SK-N-SH (cell line): Measurements from ENCODE around the gene DNAJC15. TPM values are rescaled to one million over a fixed set of nuclear protein-coding genes. Genes with fewer than 3 reads are reported as not detected.

ENCODE experiments used
- CTCF ChIA-PET: fragments of 300-600, 350-600 bp; formaldehyde crosslinking; extraction: SDS; loops from one replicate; lab custom pipeline; 2021; lab: Yijun Ruan, JAX
- POLR2A ChIA-PET: fragments of 350-600 bp; sonication (Branson Sonifier 250); formaldehyde crosslinking; extraction: SDS; loops from one replicate; lab custom pipeline; 2020; ENCODE audit warnings: antibody characterized with exemption, inconsistent platforms; lab: Yijun Ruan, JAX
- DNase-seq: peaks from one replicate; pipeline ENCODE4 v3.0.0; 2012
- H2AFZ ChIP-seq: fragments of 200-600 bp; sonication (generic); 2 replicates; pipeline ENCODE4 v1.8.1; 2016; ENCODE audit warnings: antibody characterized with exemption, mild to moderate bottlenecking, low read depth
- H3F3A ChIP-seq: fragments of 200-600 bp; sonication (generic); replicated peaks from 2 replicates; pipeline ENCODE3; 2016; ENCODE audit warnings: antibody characterized with exemption, mild to moderate bottlenecking; ENCODE audit not compliant: insufficient read depth
- H3K27ac ChIP-seq, 2 experiments: fragments of 200-500 bp in 1 of 2; fragments of 200-600 bp in 1 of 2; sonication (Bioruptor generic) in 1 of 2; sonication (generic), shearing (Covaris generic) in 1 of 2; 2 replicates each; pipeline versions ENCODE4 v1.5.1 to v1.6.1; 2014 to 2016; ENCODE audit warnings: low read depth in 2 of 2, inconsistent platforms in 1 of 2, low read length in 1 of 2, mild to moderate bottlenecking in 1 of 2, mixed read lengths in 1 of 2
- H3K27me3 ChIP-seq: fragments of 200-600 bp; sonication (generic), shearing (Covaris generic); 2 replicates; pipeline ENCODE4 v1.6.1; 2016; ENCODE audit warnings: mixed run types; ENCODE audit not compliant: insufficient read depth
- H3K36me3 ChIP-seq, 2 experiments: fragments of 200-500 bp in 1 of 2; fragments of 200-600 bp in 1 of 2; sonication (Bioruptor generic) in 1 of 2; sonication (generic) in 1 of 2; replicated peaks in 1 of 2; 2 replicates each; pipeline versions ENCODE3 to v1.5.1; 2014 to 2016; ENCODE audit warnings: low read length in 1 of 2, mild to moderate bottlenecking in 1 of 2; ENCODE audit not compliant: insufficient read depth in 2 of 2, control insufficient read depth in 1 of 2
- H3K4me1 ChIP-seq, 2 experiments: fragments of 200-500 bp in 1 of 2; fragments of 200-600 bp in 1 of 2; sonication (Bioruptor generic) in 1 of 2; sonication (generic), shearing (Covaris generic) in 1 of 2; 2 replicates each; pipeline versions ENCODE4 v1.5.1 to v1.6.1; 2014 to 2016; ENCODE audit warnings: low read depth in 1 of 2, low read length in 1 of 2, mixed run types in 1 of 2; ENCODE audit not compliant: insufficient read depth in 2 of 2, control insufficient read depth in 1 of 2
- H3K4me2 ChIP-seq: fragments of 200-600 bp; sonication (generic), shearing (Covaris generic); 2 replicates; pipeline ENCODE4 v1.6.1; 2017; ENCODE audit warnings: mixed run types
- H3K4me3 ChIP-seq, 2 experiments: fragments of 200-500 bp in 1 of 2; fragments of 200-600 bp in 1 of 2; sonication (Bioruptor generic) in 1 of 2; sonication (generic), shearing (Covaris generic) in 1 of 2; 2 replicates each; pipeline versions ENCODE4 v1.5.1 to v1.8.1; 2014 to 2016; ENCODE audit warnings: low read depth in 2 of 2, inconsistent platforms in 1 of 2, low read length in 1 of 2, mild to moderate bottlenecking in 1 of 2, mixed read lengths in 1 of 2, moderate library complexity in 1 of 2
- H3K79me2 ChIP-seq: fragments of 200-600 bp; sonication (generic); 2 replicates; pipeline ENCODE4 v1.8.1; 2017; ENCODE audit warnings: mild to moderate bottlenecking; ENCODE audit not compliant: insufficient read depth
- H3K9ac ChIP-seq: fragments of 200-600 bp; sonication (generic); 2 replicates; pipeline ENCODE4 v1.6.1; 2017; ENCODE audit warnings: mixed run types
- H3K9me2 ChIP-seq: fragments of 200-600 bp; sonication (generic); 2 replicates; pipeline ENCODE4 v1.6.1; 2017; ENCODE audit warnings: mixed run types
- H3K9me3 ChIP-seq: fragments of 200-600 bp; sonication (generic); 2 replicates; pipeline ENCODE4 v1.6.1; 2017; ENCODE audit warnings: mixed run types, mild to moderate bottlenecking, moderate library complexity
- H4K20me1 ChIP-seq: fragments of 200-600 bp; sonication (generic); 2 replicates; pipeline ENCODE4 v1.6.1; 2017; ENCODE audit warnings: mild to moderate bottlenecking, mixed run types; ENCODE audit not compliant: insufficient read depth
- ELF1 ChIP-seq: IDR thresholded peaks from 2 replicates; pipeline ENCODE4 v1.4.0; 2012
- EP300 ChIP-seq, 2 experiments: IDR thresholded peaks; 2 replicates each; pipeline versions ENCODE4 v1.4.0 to v1.6.1; 2012; ENCODE audit warnings: borderline replicate concordance in 1 of 2, low read depth in 1 of 2, low read length in 1 of 2
- EZH2phosphoT487 ChIP-seq: fragments of 200-600 bp; sonication (generic); IDR thresholded peaks from 2 replicates; pipeline ENCODE4 v1.6.1; 2017; ENCODE audit warnings: low read depth, mixed run types, mild to moderate bottlenecking, antibody characterized with exemption, moderate library complexity, borderline replicate concordance
- FOXJ3 ChIP-seq: sonication (generic); formaldehyde crosslinking; IDR thresholded peaks from 2 replicates; pipeline ENCODE4 v1.5.1; 2020; ENCODE audit warnings: mild to moderate bottlenecking, missing genetic modification reagents
- GABPA ChIP-seq: IDR thresholded peaks from 2 replicates; pipeline ENCODE4 v1.4.0; 2012; ENCODE audit warnings: low read depth, mild to moderate bottlenecking
- JUND ChIP-seq: IDR thresholded peaks from 2 replicates; pipeline ENCODE4 v1.4.0; 2012
- MEF2A ChIP-seq: IDR thresholded peaks from 2 replicates; pipeline ENCODE4 v1.4.0; 2012; ENCODE audit warnings: low read depth, borderline replicate concordance
- MXI1 ChIP-seq: IDR thresholded peaks from 2 replicates; pipeline ENCODE4 v1.6.1; 2012; ENCODE audit warnings: mild to moderate bottlenecking, low read depth, low read length, improper control_type of control experiment
- NFIC ChIP-seq: IDR thresholded peaks from 2 replicates; pipeline ENCODE4 v1.4.0; 2012; ENCODE audit warnings: borderline replicate concordance
- RCOR1 ChIP-seq: fragments of 150-350 bp; IDR thresholded peaks from 2 replicates; pipeline ENCODE4 v1.6.1; 2017; ENCODE audit warnings: antibody characterized with exemption, low read length
- RXRA ChIP-seq: IDR thresholded peaks from 2 replicates; pipeline ENCODE4 v1.4.0; 2012; ENCODE audit warnings: low read depth, mild to moderate bottlenecking, borderline replicate concordance
- SMC3 ChIP-seq: IDR thresholded peaks from 2 replicates; pipeline ENCODE4 v1.6.1; 2012; ENCODE audit warnings: low read depth, low read length, improper control_type of control experiment
- TAF1 ChIP-seq: IDR thresholded peaks from 2 replicates; pipeline ENCODE4 v1.6.1; 2012; ENCODE audit warnings: low read depth, mild to moderate bottlenecking, low read length, moderate library complexity, borderline replicate concordance
- TEAD4 ChIP-seq: IDR thresholded peaks from 2 replicates; pipeline ENCODE4 v1.4.0; 2012; ENCODE audit warnings: mild to moderate bottlenecking, borderline replicate concordance; ENCODE audit not compliant: insufficient read depth
- YY1 ChIP-seq: IDR thresholded peaks from 2 replicates; pipeline ENCODE4 v1.4.0; 2012; ENCODE audit warnings: low read depth, mild to moderate bottlenecking
- WGBS: methylation state at CpG from one replicate; pipeline ENCODE4 v1.1.6; 2017; ENCODE audit warnings: low lambda C conversion rate; 5-methylcytosine and 5-hydroxymethylcytosine counted together
- polyA plus RNA-seq, 3 experiments: library from polyadenylated mRNA; depleted of rRNA; stranded (reverse); fragments of >200 nt; gene quantifications; 2 replicates each; pipeline ENCODE4 v1.2.3, GENCODE V29; 2012
- TF ChIP-seq, protein P1 (sequence below): fragments of 200-600 bp; sonication (generic); IDR thresholded peaks from 2 replicates; pipeline ENCODE4 v1.6.1; 2017; ENCODE audit warnings: antibody characterized with exemption, mild to moderate bottlenecking, moderate library complexity
- TF ChIP-seq, protein P2 (sequence below): IDR thresholded peaks from 2 replicates; pipeline ENCODE4 v1.6.1; 2012; ENCODE audit warnings: mild to moderate bottlenecking, low read depth, low read length, moderate library complexity
- TF ChIP-seq, protein P3 (sequence below): IDR thresholded peaks from 2 replicates; pipeline ENCODE4 v1.4.0; 2012; ENCODE audit warnings: low read depth
- TF ChIP-seq, protein P4 (sequence below): fragments of 150-350 bp; IDR thresholded peaks from 2 replicates; pipeline ENCODE4 v1.6.1; 2016; ENCODE audit warnings: mild to moderate bottlenecking, low read depth, low read length

The DNAJC15 gene
- polyA plus RNA-seq, 1 of the 3 experiments (the other 2 are of a cell fraction), result 18.4 TPM

DNA sequence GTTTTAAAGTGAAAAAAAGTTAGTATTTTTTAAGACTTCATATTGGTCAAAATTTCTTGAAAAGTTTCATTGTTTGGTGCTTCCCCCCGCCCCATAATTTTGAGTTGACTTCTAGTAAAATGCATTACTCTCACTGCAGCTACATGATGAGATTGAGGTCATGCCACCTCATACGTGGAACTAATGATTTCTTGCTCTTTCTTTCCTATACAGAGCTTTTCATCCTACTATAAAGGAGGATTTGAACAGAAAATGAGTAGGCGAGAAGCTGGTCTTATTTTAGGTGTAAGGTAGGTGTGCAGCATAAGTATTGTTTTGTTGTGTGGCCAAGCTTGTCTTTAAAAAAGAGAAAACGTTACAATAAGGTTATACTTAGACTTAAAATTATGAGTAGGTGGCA is 55.0 kb downstream of the DNAJC15 start:
- POLR2A ChIA-PET, result no interaction called here
- Histone ChIP-seq H3K27me3 (no peaks in the 10 kb centered on the region), H3K9ac (no peak overlapping the region), H3K36me3 (peaks cover 0 to 7% of the 10 kb centered on the region in 2 experiments), H3K4me3 (no peak overlapping the region), H3K27ac (no peak overlapping the region), H3F3A (no peaks in the 10 kb centered on the region), H4K20me1 (no peaks in the 10 kb centered on the region), H2AFZ (no peak overlapping the region), H3K9me2 (no peaks in the 10 kb centered on the region), H3K79me2 (peaks cover 3% of the 10 kb centered on the region; the same call in 1 of the 2 replicates), H3K4me2 (no peak overlapping the region), H3K9me3 (no peaks in the 10 kb centered on the region), H3K4me1 (peaks cover 0 to 3% of the 10 kb centered on the region in 2 experiments; a peak in 1 of 4 replicates)
- no peak for DNase-seq
- CTCF ChIA-PET, result interaction anchor here (1.5 kb wide), 1 partner anchor 108 kb away, joined by 3 read pairs; no protein-coding TSS in a partner anchor
- TF ChIP-seq, protein P1, sequence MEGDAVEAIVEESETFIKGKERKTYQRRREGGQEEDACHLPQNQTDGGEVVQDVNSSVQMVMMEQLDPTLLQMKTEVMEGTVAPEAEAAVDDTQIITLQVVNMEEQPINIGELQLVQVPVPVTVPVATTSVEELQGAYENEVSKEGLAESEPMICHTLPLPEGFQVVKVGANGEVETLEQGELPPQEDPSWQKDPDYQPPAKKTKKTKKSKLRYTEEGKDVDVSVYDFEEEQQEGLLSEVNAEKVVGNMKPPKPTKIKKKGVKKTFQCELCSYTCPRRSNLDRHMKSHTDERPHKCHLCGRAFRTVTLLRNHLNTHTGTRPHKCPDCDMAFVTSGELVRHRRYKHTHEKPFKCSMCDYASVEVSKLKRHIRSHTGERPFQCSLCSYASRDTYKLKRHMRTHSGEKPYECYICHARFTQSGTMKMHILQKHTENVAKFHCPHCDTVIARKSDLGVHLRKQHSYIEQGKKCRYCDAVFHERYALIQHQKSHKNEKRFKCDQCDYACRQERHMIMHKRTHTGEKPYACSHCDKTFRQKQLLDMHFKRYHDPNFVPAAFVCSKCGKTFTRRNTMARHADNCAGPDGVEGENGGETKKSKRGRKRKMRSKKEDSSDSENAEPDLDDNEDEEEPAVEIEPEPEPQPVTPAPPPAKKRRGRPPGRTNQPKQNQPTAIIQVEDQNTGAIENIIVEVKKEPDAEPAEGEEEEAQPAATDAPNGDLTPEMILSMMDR, result no peak
- no peak for TF ChIP-seq TAF1
- no peak for TF ChIP-seq MEF2A
- TF ChIP-seq NFIC, result no peak
- no peak for TF ChIP-seq EZH2phosphoT487
- TF ChIP-seq, protein P2, sequence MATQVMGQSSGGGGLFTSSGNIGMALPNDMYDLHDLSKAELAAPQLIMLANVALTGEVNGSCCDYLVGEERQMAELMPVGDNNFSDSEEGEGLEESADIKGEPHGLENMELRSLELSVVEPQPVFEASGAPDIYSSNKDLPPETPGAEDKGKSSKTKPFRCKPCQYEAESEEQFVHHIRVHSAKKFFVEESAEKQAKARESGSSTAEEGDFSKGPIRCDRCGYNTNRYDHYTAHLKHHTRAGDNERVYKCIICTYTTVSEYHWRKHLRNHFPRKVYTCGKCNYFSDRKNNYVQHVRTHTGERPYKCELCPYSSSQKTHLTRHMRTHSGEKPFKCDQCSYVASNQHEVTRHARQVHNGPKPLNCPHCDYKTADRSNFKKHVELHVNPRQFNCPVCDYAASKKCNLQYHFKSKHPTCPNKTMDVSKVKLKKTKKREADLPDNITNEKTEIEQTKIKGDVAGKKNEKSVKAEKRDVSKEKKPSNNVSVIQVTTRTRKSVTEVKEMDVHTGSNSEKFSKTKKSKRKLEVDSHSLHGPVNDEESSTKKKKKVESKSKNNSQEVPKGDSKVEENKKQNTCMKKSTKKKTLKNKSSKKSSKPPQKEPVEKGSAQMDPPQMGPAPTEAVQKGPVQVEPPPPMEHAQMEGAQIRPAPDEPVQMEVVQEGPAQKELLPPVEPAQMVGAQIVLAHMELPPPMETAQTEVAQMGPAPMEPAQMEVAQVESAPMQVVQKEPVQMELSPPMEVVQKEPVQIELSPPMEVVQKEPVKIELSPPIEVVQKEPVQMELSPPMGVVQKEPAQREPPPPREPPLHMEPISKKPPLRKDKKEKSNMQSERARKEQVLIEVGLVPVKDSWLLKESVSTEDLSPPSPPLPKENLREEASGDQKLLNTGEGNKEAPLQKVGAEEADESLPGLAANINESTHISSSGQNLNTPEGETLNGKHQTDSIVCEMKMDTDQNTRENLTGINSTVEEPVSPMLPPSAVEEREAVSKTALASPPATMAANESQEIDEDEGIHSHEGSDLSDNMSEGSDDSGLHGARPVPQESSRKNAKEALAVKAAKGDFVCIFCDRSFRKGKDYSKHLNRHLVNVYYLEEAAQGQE, result no peak
- TF ChIP-seq RCOR1, result no peak
- no peak for TF ChIP-seq RXRA
- no peak for TF ChIP-seq YY1
- TF ChIP-seq, protein P3, sequence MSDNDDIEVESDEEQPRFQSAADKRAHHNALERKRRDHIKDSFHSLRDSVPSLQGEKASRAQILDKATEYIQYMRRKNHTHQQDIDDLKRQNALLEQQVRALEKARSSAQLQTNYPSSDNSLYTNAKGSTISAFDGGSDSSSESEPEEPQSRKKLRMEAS, result no peak
- no peak for TF ChIP-seq EP300 (IDR thresholded peaks at IDR 0.05; ENCODE audit: borderline replicate concordance in 1 of 2, low read depth in 1 of 2, low read length in 1 of 2)
- no peak for TF ChIP-seq TEAD4
- no peak for TF ChIP-seq JUND
- no peak for TF ChIP-seq FOXJ3 (CRISPR knock-in tag)
- TF ChIP-seq ELF1, result no peak
- TF ChIP-seq, protein P4, sequence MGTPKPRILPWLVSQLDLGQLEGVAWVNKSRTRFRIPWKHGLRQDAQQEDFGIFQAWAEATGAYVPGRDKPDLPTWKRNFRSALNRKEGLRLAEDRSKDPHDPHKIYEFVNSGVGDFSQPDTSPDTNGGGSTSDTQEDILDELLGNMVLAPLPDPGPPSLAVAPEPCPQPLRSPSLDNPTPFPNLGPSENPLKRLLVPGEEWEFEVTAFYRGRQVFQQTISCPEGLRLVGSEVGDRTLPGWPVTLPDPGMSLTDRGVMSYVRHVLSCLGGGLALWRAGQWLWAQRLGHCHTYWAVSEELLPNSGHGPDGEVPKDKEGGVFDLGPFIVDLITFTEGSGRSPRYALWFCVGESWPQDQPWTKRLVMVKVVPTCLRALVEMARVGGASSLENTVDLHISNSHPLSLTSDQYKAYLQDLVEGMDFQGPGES, result no peak
- no peak for TF ChIP-seq GABPA
- no peak for TF ChIP-seq MXI1
- no peak for TF ChIP-seq SMC3
- WGBS, result 93% methylated on average over 4 of the region's 4 CpGs
